ENCODE data around the gene KBTBD7.

- TF ChIP-seq EZH2phosphoT487 (IDR thresholded peaks at IDR 0.05; ENCODE audit: borderline replicate concordance), result no peak
- TF ChIP-seq CTCF (conservative IDR thresholded peaks at IDR 0.05; ENCODE audit: low read length), result no peak
These were observed 5.8 kb downstream of the KBTBD7 start for GRCh38 chr13:41188584-41188983.

Data from Loucy (cell line).